ENCODE results near the gene CCDC116.
"Not testable (repeated sequence)": the region's sequence is repeated elsewhere in the genome, so short reads cannot be mapped to it uniquely, and the experiment has no call there.

CCDC116 gene

GRCh38 chr22:21632931-21633330, 371 bp downstream of the CCDC116 start:
- no peak for FAIRE-seq

GRCh38 chr22:21633481-21633880, 921 bp downstream of the CCDC116 start:
- FAIRE-seq = no peak

GRCh38 chr22:21634081-21634480, 1.5 kb downstream of the CCDC116 start:
- no peak for FAIRE-seq

- no peak for FAIRE-seq
Measured at GRCh38 chr22:21634844-21635243, 2.3 kb downstream of the CCDC116 start.

- no peak for FAIRE-seq
Measured at GRCh38 chr22:21635771-21636510, 3.4 kb downstream of the CCDC116 start.

- no peak for FAIRE-seq
Measured at GRCh38 chr22:21636629-21637218, 4.2 kb downstream of the CCDC116 start.

- FAIRE-seq = not testable (repeated sequence)
Measured at GRCh38 chr22:21637450-21637849, 4.9 kb downstream of the CCDC116 start.

- FAIRE-seq = no peak
Measured at GRCh38 chr22:21639359-21639758, 6.8 kb downstream of the CCDC116 start.

GRCh38 chr22:21640810-21641209, 8.2 kb downstream of the CCDC116 start:
- FAIRE-seq = no peak

GRCh38 chr22:21641417-21641788, 8.8 kb downstream of the CCDC116 start:
- no peak for FAIRE-seq

- FAIRE-seq = peak; percentile 48
Measured at GRCh38 chr22:21641789-21642583, 9.4 kb downstream of the CCDC116 start, which contains the start of gene SDF2L1. TSS of gene SDF2L1 (plus strand) at chr22:21642302. CDS start at chr22:21642337, 35 bp downstream.

GRCh38 chr22:21642584-21643448, 10.3 kb downstream of the CCDC116 start:
- FAIRE-seq = no peak

- FAIRE-seq = no peak
Measured at GRCh38 chr22:21643533-21644357, 11.2 kb downstream of the CCDC116 start.

- not testable (repeated sequence) for FAIRE-seq
Measured at GRCh38 chr22:21645513-21645912, 13.0 kb downstream of the CCDC116 start.

- FAIRE-seq = no peak
Measured at GRCh38 chr22:21646608-21647590, 14.3 kb downstream of the CCDC116 start.

GRCh38 chr22:21650280-21650679, 17.7 kb downstream of the CCDC116 start:
- FAIRE-seq = no peak

GRCh38 chr22:21650823-21651520, 18.4 kb downstream of the CCDC116 start:
- FAIRE-seq = no peak

- no peak for FAIRE-seq
Measured at GRCh38 chr22:21651521-21652009, 19.0 kb downstream of the CCDC116 start.

- no peak for FAIRE-seq
Measured at GRCh38 chr22:21652010-21652546, 19.5 kb downstream of the CCDC116 start.

Measured in A204.1 (cell line).